Posterior vena cava (tissue), 2 donors: ENCODE data around the gene NOCT. TPM values are rescaled to one million over a fixed set of nuclear protein-coding genes. Genes with fewer than 3 reads are reported as not detected.
"Not testable (repeated sequence)": the region's sequence is repeated elsewhere in the genome, so short reads cannot be mapped to it uniquely, and the experiment has no call there.

Experiments used
- DNase-seq: peaks from one replicate; pipeline ENCODE4 v3.0.0-alpha.2; 2020; ENCODE audit warnings: low spot score
- intact Hi-C, 2 donors: fragments of 100-400 bp; cut with DNase I; formaldehyde crosslinking; loops; one replicate each; pipeline versions ENCODE4 v1.14.1 to v1.14.2; 2022 to 2023
- long read RNA-seq, 2 donors: library from polyadenylated mRNA; unstranded; transcript quantifications; one replicate each; pipeline ENCODE4 v2.0.0, GENCODE V29; 2020 to 2021
- total RNA-seq, 2 donors: library from RNA; stranded (reverse); fragmentation: NEBNext Ultra II Directional; extraction: Animal tissue kit (Norgen Biotek cat#: 25700); gene quantifications; one replicate each; pipeline ENCODE4 v1.2.1, GENCODE V29; 2021
- donor health status: DM: yes; HTN: yes; CAD: no.
- donor health status: DM: yes; HTN: yes; CAD: no.

Gene NOCT, protein sequence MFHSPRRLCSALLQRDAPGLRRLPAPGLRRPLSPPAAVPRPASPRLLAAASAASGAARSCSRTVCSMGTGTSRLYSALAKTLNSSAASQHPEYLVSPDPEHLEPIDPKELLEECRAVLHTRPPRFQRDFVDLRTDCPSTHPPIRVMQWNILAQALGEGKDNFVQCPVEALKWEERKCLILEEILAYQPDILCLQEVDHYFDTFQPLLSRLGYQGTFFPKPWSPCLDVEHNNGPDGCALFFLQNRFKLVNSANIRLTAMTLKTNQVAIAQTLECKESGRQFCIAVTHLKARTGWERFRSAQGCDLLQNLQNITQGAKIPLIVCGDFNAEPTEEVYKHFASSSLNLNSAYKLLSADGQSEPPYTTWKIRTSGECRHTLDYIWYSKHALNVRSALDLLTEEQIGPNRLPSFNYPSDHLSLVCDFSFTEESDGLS
- total RNA-seq = 1 to 10 TPM; 5.0 to 9.6 TPM
- long read RNA-seq, donor 1, partial matches to known transcripts = 0 of 4 reads
- long read RNA-seq, donor 1, other reads (novel, unspliced or antisense) = 4 of 4 reads
- long read RNA-seq, donor 2, partial matches to known transcripts = 0 of 7 reads
- long read RNA-seq, donor 2, other reads (novel, unspliced or antisense) = 7 of 7 reads

GRCh38 chr4:139015269-139015947, at the start of gene NOCT:
Gene NOCT (plus strand): TSS chr4:139015781. CDS start chr4:139015982, 201 bp downstream.
- DNase-seq = peak; percentile 96
- intact Hi-C loops = no loop called here

DNA sequence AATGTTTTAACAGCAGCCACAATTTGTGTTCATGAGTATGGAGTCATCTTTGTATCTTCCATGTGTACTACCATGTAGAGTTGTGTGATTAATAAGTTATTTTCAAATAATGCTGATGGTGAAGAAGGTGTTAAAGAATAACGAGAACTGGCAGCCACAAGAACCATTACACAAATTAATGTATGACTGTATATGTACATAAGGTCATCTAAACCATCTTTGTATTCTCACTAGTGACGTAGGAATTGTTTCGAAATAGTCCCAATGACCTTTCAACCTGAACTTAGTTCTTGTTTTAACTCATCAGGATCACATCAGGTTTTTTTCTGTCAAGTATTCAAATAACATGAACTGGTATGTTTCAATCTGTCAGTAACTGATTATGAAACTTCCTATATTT, 48.3 kb upstream of the NOCT start:
- intact Hi-C loops = no loop called here
- DNase-seq = no peak

GRCh38 chr4:138972956-138973801, 42.4 kb upstream of the NOCT start:
- DNase-seq = no peak
- intact Hi-C loops = loop anchor here in 1 of 2 donors (5.0 kb wide), 1 partner anchor 1691 kb away; no protein-coding TSS in a partner anchor

- intact Hi-C loops = no loop called here
- DNase-seq = no peak
Measured at GRCh38 chr4:138975225-138975624, 40.4 kb upstream of the NOCT start.

GRCh38 chr4:138976526-138976925, 39.1 kb upstream of the NOCT start:
- no peak for DNase-seq
- intact Hi-C loops = no loop called here

- DNase-seq = no peak
- intact Hi-C loops = no loop called here
Measured at GRCh38 chr4:138977524-138977923, 38.1 kb upstream of the NOCT start.

- intact Hi-C loops = no loop called here
- no peak for DNase-seq
Measured at GRCh38 chr4:138978028-138978585, 37.5 kb upstream of the NOCT start.

GRCh38 chr4:138978600-138978999, 37.0 kb upstream of the NOCT start:
- DNase-seq = no peak

DNA sequence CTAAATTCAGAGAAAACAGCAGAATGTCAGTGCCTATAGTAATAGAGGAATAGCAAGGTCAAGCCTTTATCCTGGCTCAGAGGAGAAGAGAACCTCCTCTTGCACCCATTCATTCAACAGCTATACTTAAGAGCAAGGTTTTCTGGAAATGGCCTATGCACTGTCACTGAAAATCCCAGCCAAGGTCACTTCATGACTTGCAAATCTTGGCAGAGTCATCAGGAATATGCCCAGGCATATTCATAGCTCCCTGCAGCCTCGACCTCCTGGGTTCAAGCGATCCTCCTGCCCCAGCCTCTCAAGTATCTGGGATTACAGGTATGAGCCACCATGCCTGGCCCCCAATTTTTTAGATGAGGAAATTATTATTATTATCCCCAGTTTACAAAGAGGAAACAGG, 35.8 kb upstream of the NOCT start:
- DNase-seq = no peak
- intact Hi-C loops = no loop called here

More at GRCh38 chr4:138978600-138978999, 37.0 kb upstream of the NOCT start:
- intact Hi-C loops = no loop called here

DNA sequence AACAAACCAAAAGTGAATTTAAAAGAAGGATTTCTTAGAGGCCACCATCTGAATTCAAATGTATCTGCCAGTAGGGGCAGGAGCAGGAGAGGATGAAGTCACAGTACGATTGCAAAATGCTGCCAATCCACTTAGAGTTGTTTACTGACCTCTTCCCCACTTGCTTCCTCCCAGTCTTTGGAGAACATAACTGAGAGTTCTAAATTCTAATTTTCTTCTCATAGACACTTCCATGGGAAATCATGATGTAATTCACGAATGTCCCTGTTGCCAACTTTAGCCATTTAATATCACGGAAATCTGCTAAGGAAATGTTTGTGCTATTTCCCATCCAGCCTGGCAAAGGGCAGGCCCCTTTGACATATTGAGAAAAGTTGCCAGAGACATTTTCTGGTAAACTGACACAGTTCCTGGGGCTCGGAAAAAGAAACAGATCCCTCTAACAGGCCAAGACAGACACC, 33.6 kb upstream of the NOCT start:
- intact Hi-C loops = no loop called here
- no peak for DNase-seq

GRCh38 chr4:138982754-138983153, 32.8 kb upstream of the NOCT start:
- DNase-seq = no peak
- intact Hi-C loops = no loop called here

- no peak for DNase-seq
- intact Hi-C loops = no loop called here
Measured at GRCh38 chr4:138983690-138984089, 31.9 kb upstream of the NOCT start.

- intact Hi-C loops = no loop called here
- DNase-seq = no peak
Measured at GRCh38 chr4:138984647-138985046, 30.9 kb upstream of the NOCT start.

DNA sequence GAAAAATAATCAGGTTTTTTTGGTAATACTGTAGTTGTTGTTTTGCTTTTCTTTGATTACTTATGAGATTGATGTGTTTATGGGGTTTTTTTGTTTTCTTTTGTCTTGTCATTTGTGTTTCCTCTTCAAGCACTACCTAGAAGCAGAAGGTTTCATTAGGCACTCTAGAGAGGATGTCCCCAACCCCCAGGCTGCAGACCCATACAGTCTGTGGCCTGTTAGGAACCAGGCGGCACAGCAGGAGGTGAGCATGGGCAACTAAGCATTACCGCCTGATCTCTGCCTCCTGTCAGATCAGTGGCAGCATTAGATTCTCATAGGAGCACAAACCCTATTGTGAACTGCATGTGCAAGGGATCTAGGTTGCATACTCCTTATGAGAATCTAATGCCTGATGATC, 22.9 kb upstream of the NOCT start:
- DNase-seq = no peak
- intact Hi-C loops = no loop called here

- no peak for DNase-seq
- intact Hi-C loops = no loop called here
Measured at GRCh38 chr4:138996090-138996489, 19.5 kb upstream of the NOCT start.

DNA sequence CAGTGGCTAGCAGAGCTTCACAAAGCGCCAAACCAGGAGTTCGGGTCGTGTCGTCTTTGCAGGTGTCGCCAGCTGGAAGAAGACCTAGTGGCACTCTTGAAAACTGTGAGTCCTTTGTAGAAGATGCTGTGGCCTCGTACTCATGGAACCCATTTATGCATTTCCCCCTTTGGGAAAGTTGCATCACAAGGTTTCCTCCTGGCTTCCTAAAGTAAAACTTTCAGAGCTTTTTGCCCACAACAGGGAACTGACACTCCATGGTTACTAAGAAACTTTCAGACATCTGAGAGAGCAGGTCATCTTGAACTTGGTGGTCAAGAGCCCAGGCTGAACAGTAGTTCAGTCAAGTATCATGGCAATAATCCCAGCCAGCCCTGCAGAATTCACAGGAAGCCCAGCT, 15.9 kb upstream of the NOCT start:
- intact Hi-C loops = no loop called here
- DNase-seq = no peak

DNA sequence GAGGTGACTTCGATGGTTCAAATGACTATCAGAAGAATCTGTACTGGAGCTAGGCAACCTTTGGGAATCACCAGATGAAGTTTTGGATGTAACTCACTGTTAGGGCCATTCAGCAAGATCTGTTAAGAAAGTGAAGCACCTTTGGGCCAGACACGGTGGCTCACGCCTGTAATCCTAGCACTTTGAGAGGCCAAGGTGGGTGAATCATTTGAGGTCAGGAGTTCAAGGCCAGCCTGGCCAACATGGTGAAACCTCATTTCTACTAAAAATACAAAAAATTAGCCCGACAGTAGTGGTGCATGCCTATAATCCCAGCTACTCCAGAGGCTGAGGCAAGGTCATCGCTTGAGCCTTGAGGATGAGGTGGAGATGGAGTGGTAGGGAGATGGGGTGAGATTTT, 15.4 kb upstream of the NOCT start:
- intact Hi-C loops, DNase-seq: not testable (repeated sequence)

GRCh38 chr4:139001430-139001829, 14.2 kb upstream of the NOCT start:
- DNase-seq, intact Hi-C loops: not testable (repeated sequence)

GRCh38 chr4:139003668-139004067, 11.9 kb upstream of the NOCT start:
- DNase-seq, intact Hi-C loops: not testable (repeated sequence)
